Thoracic aorta (tissue), 2 donors: ENCODE measurements around the gene KCND3. TPM values are rescaled to one million over a fixed set of nuclear protein-coding genes. Genes with fewer than 3 reads are reported as not detected.

ENCODE experiments used
- ATAC-seq: fragments of 150-250 bp; one replicate; pipeline ENCODE4 v1.8.0; 2017; ENCODE audit warnings: low read depth; ENCODE audit not compliant: insufficient number of reproducible peaks, low FRiP score
- DNase-seq: peaks from one replicate; pipeline ENCODE4 v3.0.0-alpha.2; 2020; ENCODE audit warnings: low spot score
- H3K27ac ChIP-seq, 2 donors: fragments of 200-600 bp; sonication (generic); 1 replicate in 1 of 2; 2 replicates in 1 of 2; pipeline ENCODE4 v1.5.1; 2016; ENCODE audit warnings: mild to moderate bottlenecking in 2 of 2, moderate library complexity in 2 of 2
- H3K27me3 ChIP-seq: fragments of 200-600 bp; sonication (generic); replicated peaks from 2 replicates; pipeline ENCODE4 v1.6.0; 2016; ENCODE audit warnings: mild to moderate bottlenecking; ENCODE audit not compliant: insufficient read depth
- H3K36me3 ChIP-seq: fragments of 200-600 bp; sonication (generic); one replicate; pipeline ENCODE4 v1.5.1; 2016
- H3K4me1 ChIP-seq, 2 donors: fragments of 200-600 bp; sonication (generic); 1 replicate in 1 of 2; 2 replicates in 1 of 2; pipeline versions ENCODE4 v1.5.1 to v1.6.0; 2016; ENCODE audit warnings: low read depth in 2 of 2, mild to moderate bottlenecking in 1 of 2; ENCODE audit not compliant: control insufficient read depth in 1 of 2
- H3K4me3 ChIP-seq: fragments of 200-600 bp; sonication (generic); 2 replicates; pipeline ENCODE4 v1.5.1; 2016; ENCODE audit warnings: mild to moderate bottlenecking
- H3K9me3 ChIP-seq: fragments of 200-600 bp; sonication (generic); 2 replicates; pipeline ENCODE4 v1.5.1; 2016
- CTCF ChIP-seq: fragments of 200-600 bp; sonication (generic); IDR thresholded peaks from one replicate; pipeline ENCODE4 v1.5.1; 2019; ENCODE audit warnings: antibody characterized with exemption
- total RNA-seq, 2 donors: library from RNA; depleted of rRNA; stranded (reverse); fragments of >200 nt; gene quantifications; one replicate each; pipeline versions ENCODE4 v1.1.0 to v1.2.3, GENCODE V29; 2016

KCND3 gene
- total RNA-seq, 2 donors from 2014 or later, result 12.3 to 16.6 TPM

GRCh38 chr1:111768023-111768422, 221.4 kb downstream of the KCND3 start:
- ATAC-seq (no peak), DNase-seq (no peak)
- Histone ChIP-seq H3K9me3 (no peaks in the 10 kb centered on the region), H3K36me3 (peaks cover 23% of the 10 kb centered on the region), H3K27me3 (no peaks in the 10 kb centered on the region), H3K4me1 (no peaks in the 10 kb centered on the region), H3K27ac (no peak overlapping the region), H3K4me3 (no peak overlapping the region)
- TF ChIP-seq CTCF, result no peak

GRCh38 chr1:111762332-111762731, 227.1 kb downstream of the KCND3 start:
- Histone ChIP-seq H3K27me3 (no peaks in the 10 kb centered on the region), H3K36me3 (peaks cover 28% of the 10 kb centered on the region), H3K9me3 (no peaks in the 10 kb centered on the region), H3K27ac (no peak overlapping the region), H3K4me1 (no peaks in the 10 kb centered on the region), H3K4me3 (no peak overlapping the region)
- no peak for ATAC-seq
- DNase-seq, result no peak
- no peak for TF ChIP-seq CTCF

DNA sequence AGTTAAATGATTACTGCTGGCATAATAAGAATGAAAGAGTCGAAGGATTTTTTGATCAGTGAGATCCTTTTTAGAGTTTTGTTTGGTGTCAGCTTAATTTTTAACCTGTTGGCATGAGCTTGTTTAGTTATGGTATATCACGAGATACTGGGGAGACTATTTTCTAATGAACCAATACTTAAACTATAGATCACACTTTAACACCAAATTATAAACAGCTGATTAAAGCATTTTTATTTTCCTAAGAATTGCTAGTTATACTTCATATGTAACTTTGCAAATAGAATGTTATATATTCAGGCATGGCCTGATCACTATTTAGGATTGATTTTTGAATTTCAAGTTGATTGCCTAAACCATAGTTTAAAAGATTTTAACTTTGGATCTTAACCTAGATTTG, 227.8 kb downstream of the KCND3 start:
- TF ChIP-seq CTCF, result no peak
- H3K4me3 ChIP-seq, result no peak overlapping the region
- no peak overlapping the region for H3K27ac ChIP-seq

GRCh38 chr1:111758373-111758772, 231.1 kb downstream of the KCND3 start:
- peaks cover 11% of the 10 kb centered on the region for H3K36me3 ChIP-seq
- H3K9me3 ChIP-seq, result no peaks in the 10 kb centered on the region
- H3K27ac ChIP-seq, result no peak overlapping the region
- ATAC-seq (no peak), DNase-seq (no peak)
- H3K27me3 ChIP-seq, result no peaks in the 10 kb centered on the region
- H3K4me3 ChIP-seq, result no peak overlapping the region
- TF ChIP-seq CTCF, result no peak
- peaks cover 8 to 20% of the 10 kb centered on the region in 2 donors for H3K4me1 ChIP-seq

More for the DNA sequence above, 227.8 kb downstream of the KCND3 start:
- no peak for DNase-seq
- ATAC-seq, result no peak
- no peaks in the 10 kb centered on the region for H3K27me3 ChIP-seq
- H3K36me3 ChIP-seq, result peaks cover 28% of the 10 kb centered on the region
- no peaks in the 10 kb centered on the region for H3K9me3 ChIP-seq
- H3K4me1 ChIP-seq, result peaks cover under 1 to 6% of the 10 kb centered on the region in 2 donors

DNA sequence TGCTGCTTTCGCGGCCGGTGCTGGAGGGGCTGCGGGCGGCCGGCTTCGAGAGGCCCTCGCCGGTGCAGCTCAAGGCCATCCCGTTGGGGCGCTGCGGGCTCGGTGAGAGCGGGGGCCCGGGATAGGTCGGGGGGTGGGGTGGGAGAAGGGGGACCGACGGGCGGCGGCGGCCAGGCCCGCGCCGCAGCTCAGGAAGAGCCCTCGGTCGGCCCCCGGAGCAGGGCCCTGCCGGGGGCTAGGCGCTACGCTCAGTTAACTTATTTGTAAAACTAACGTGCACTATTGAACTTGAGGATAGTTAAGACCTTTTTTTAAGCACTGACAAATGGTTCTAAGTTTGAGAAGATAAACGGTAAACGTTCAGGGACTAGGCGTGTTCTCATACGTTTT, 233.3 kb downstream of the KCND3 start:
- H3K36me3 ChIP-seq, result peaks cover 6% of the 10 kb centered on the region
- H3K27ac ChIP-seq, result peak overlapping the region; percentile 92 to 93
- H3K4me3 ChIP-seq, result peak overlapping the region; percentile 95
- H3K27me3 ChIP-seq, result no peaks in the 10 kb centered on the region
- no peaks in the 10 kb centered on the region for H3K9me3 ChIP-seq
- TF ChIP-seq CTCF, result no peak
- H3K4me1 ChIP-seq, result peaks cover 8 to 25% of the 10 kb centered on the region in 2 donors
- ATAC-seq (peak; percentile 12), DNase-seq (no peak)
